ENCODE results near the gene LRP1B.

The LRP1B gene

GRCh38 chr2:141959941-141960340 is 170.9 kb downstream of the LRP1B start:
- no peaks in the 10 kb centered on the region for H3K27me3 Mint-ChIP-seq (ENCODE audit: low read depth)
- H3K27ac Mint-ChIP-seq: no peak overlapping the region
- H3K9me3 Mint-ChIP-seq: no peaks in the 10 kb centered on the region
- no peak for TF ChIP-seq CTCF (IDR thresholded peaks at IDR 0.05; ENCODE audit: unreplicated experiment in 3 of 3)
- no peaks in the 10 kb centered on the region for H3K4me1 Mint-ChIP-seq
- no peaks in the 10 kb centered on the region for H3K36me3 Mint-ChIP-seq (ENCODE audit: low read depth)
- no peak overlapping the region for H3K4me3 Mint-ChIP-seq

- Mint-ChIP-seq H3K4me1 (no peaks in the 10 kb centered on the region), H3K27ac (no peak overlapping the region), H3K27me3 (ENCODE audit: low read depth) (no peaks in the 10 kb centered on the region), H3K36me3 (ENCODE audit: low read depth) (no peaks in the 10 kb centered on the region), H3K4me3 (no peak overlapping the region), H3K9me3 (no peaks in the 10 kb centered on the region)
- TF ChIP-seq CTCF (IDR thresholded peaks at IDR 0.05; ENCODE audit: unreplicated experiment in 3 of 3): no peak
Measured at GRCh38 chr2:141959016-141959415, 171.8 kb downstream of the LRP1B start.

- no peak for TF ChIP-seq CTCF (IDR thresholded peaks at IDR 0.05; ENCODE audit: unreplicated experiment in 3 of 3)
- no peaks in the 10 kb centered on the region for H3K9me3 Mint-ChIP-seq
- H3K27ac Mint-ChIP-seq: no peak overlapping the region
- H3K4me3 Mint-ChIP-seq: no peak overlapping the region
- H3K4me1 Mint-ChIP-seq: no peaks in the 10 kb centered on the region
- H3K27me3 Mint-ChIP-seq (ENCODE audit: low read depth): no peaks in the 10 kb centered on the region
- H3K36me3 Mint-ChIP-seq (ENCODE audit: low read depth): no peaks in the 10 kb centered on the region
Measured at GRCh38 chr2:141957827-141958450, 172.9 kb downstream of the LRP1B start.

GRCh38 chr2:141957321-141957720 is 173.5 kb downstream of the LRP1B start:
- no peaks in the 10 kb centered on the region for H3K9me3 Mint-ChIP-seq
- H3K36me3 Mint-ChIP-seq (ENCODE audit: low read depth): no peaks in the 10 kb centered on the region
- TF ChIP-seq CTCF (IDR thresholded peaks at IDR 0.05; ENCODE audit: unreplicated experiment in 3 of 3): no peak
- no peaks in the 10 kb centered on the region for H3K27me3 Mint-ChIP-seq (ENCODE audit: low read depth)
- no peak overlapping the region for H3K27ac Mint-ChIP-seq
- no peaks in the 10 kb centered on the region for H3K4me1 Mint-ChIP-seq
- H3K4me3 Mint-ChIP-seq: no peak overlapping the region

- no peaks in the 10 kb centered on the region for H3K36me3 Mint-ChIP-seq (ENCODE audit: low read depth)
- H3K4me1 Mint-ChIP-seq: no peaks in the 10 kb centered on the region
- no peak overlapping the region for H3K27ac Mint-ChIP-seq
- H3K27me3 Mint-ChIP-seq (ENCODE audit: low read depth): no peaks in the 10 kb centered on the region
- no peak for TF ChIP-seq CTCF (IDR thresholded peaks at IDR 0.05; ENCODE audit: unreplicated experiment in 3 of 3)
- no peak overlapping the region for H3K4me3 Mint-ChIP-seq
- H3K9me3 Mint-ChIP-seq: no peaks in the 10 kb centered on the region
Measured at GRCh38 chr2:141947396-141948114, 183.3 kb downstream of the LRP1B start.

- Mint-ChIP-seq H3K27ac (no peak overlapping the region), H3K27me3 (ENCODE audit: low read depth) (no peaks in the 10 kb centered on the region), H3K4me3 (no peak overlapping the region), H3K4me1 (no peaks in the 10 kb centered on the region), H3K36me3 (ENCODE audit: low read depth) (no peaks in the 10 kb centered on the region), H3K9me3 (no peaks in the 10 kb centered on the region)
- TF ChIP-seq CTCF (IDR thresholded peaks at IDR 0.05; ENCODE audit: unreplicated experiment in 3 of 3): no peak
Measured at GRCh38 chr2:141946016-141946415, 184.8 kb downstream of the LRP1B start.

All from nephron (organoid).